GM12878 (cell line): ENCODE data around the gene RPS8. TPM values are rescaled to one million over a fixed set of nuclear protein-coding genes. Genes with fewer than 3 reads are reported as not detected.
A peak's percentile ranks its signal among the peaks of the same experiment; 100 is the strongest.
"Not testable (repeated sequence)": the region's sequence is repeated elsewhere in the genome, so short reads cannot be mapped to it uniquely, and the experiment has no call there.

Experiments
- ATAC-seq: fragments of 200-7000 bp; cut with Tn5 transposase; 3 replicates; pipeline ENCODE4 v1.9.1; 2020; ENCODE audit warnings: mild to moderate bottlenecking, moderate library complexity
- BruUV-seq: library from RNA; stranded (reverse); fragments of 400-500 nt; replicated peaks from 2 replicates; lab custom pipeline; 2021; lab: Mats Ljungman, UMichigan
- CTCF ChIA-PET: fragments of 300-600 bp; sonication (Branson Sonifier 250); formaldehyde crosslinking; extraction: SDS; loops from one replicate; lab custom pipeline; 2021; ENCODE audit warnings: inconsistent platforms; lab: Yijun Ruan, JAX
- POLR2A ChIA-PET: fragments of 350-600 bp; formaldehyde crosslinking; extraction: SDS; loops from one replicate; lab custom pipeline; 2021; ENCODE audit warnings: inconsistent platforms; lab: Charles Lee
- RAD21 ChIA-PET: fragments of 300-600 bp; sonication (Branson Sonifier 250); formaldehyde crosslinking; loops from one replicate; lab custom pipeline; 2023; ENCODE audit warnings: antibody characterized with exemption; ENCODE audit not compliant: unreplicated experiment; lab: Charles Lee
- SMC1A ChIA-PET: fragments of 300-600 bp; sonication (Branson Sonifier 250); formaldehyde crosslinking; loops from one replicate; lab custom pipeline; 2023; ENCODE audit not compliant: unreplicated experiment, uncharacterized antibody; lab: Charles Lee
- DNase-seq: peaks from one replicate; pipeline ENCODE4 v3.0.0-alpha.2; 2011; ENCODE audit warnings: low read depth, low spot score
- FAIRE-seq: peaks from 3 replicates; lab custom pipeline; 2011; peaks lifted over from hg19 to GRCh38; lab: Jason Lieb, UNC
- H2AFZ ChIP-seq: 2 replicates; pipeline ENCODE4 v1.6.0; 2011; ENCODE audit warnings: low read depth, low read length, control low read depth; ENCODE audit not compliant: control insufficient read depth
- H3K27ac ChIP-seq: 2 replicates; pipeline ENCODE4 v1.5.1; 2011; ENCODE audit warnings: control low read depth; ENCODE audit not compliant: control insufficient read depth, insufficient read depth
- H3K27me3 ChIP-seq, 2 experiments: replicated peaks in 1 of 2; 2 replicates each; pipeline versions ENCODE4 v1.6.0 to v1.6.1; 2011; ENCODE audit warnings: low read length in 1 of 2; ENCODE audit not compliant: control insufficient read depth in 2 of 2, insufficient read depth in 2 of 2
- H3K36me3 ChIP-seq, 2 experiments: 2 replicates each; pipeline ENCODE4 v1.5.1; 2011; ENCODE audit warnings: low read length in 1 of 2; ENCODE audit not compliant: control insufficient read depth in 2 of 2, insufficient read depth in 2 of 2
- H3K4me1 ChIP-seq: 2 replicates; pipeline ENCODE4 v1.6.1; 2011; ENCODE audit warnings: mild to moderate bottlenecking, low read length, moderate library complexity, mixed read lengths; ENCODE audit not compliant: control insufficient read depth, insufficient read depth
- H3K4me2 ChIP-seq: 2 replicates; pipeline ENCODE4 v1.6.0; 2011; ENCODE audit warnings: control low read depth; ENCODE audit not compliant: control insufficient read depth, insufficient read depth
- H3K4me3 ChIP-seq: fragments of 200-600 bp; sonication (generic); 2 replicates; pipeline ENCODE4 v1.5.1; 2016
- H3K79me2 ChIP-seq: 2 replicates; pipeline ENCODE4 v1.6.0; 2011; ENCODE audit warnings: low read length; ENCODE audit not compliant: control insufficient read depth, insufficient read depth
- H3K9ac ChIP-seq: 2 replicates; pipeline ENCODE4 v1.8.0; 2011; ENCODE audit warnings: low read length, control low read depth, mixed read lengths; ENCODE audit not compliant: control insufficient read depth, insufficient read depth
- H3K9me3 ChIP-seq: replicated peaks from 3 replicates; pipeline ENCODE4 v1.5.1; 2011; ENCODE audit warnings: mild to moderate bottlenecking, low read length; ENCODE audit not compliant: control insufficient read depth, insufficient read depth
- H4K20me1 ChIP-seq: 2 replicates; pipeline ENCODE4 v1.6.0; 2011; ENCODE audit not compliant: control insufficient read depth, insufficient read depth
- BACH1 ChIP-seq: fragments of 450-650 bp; IDR thresholded peaks from 2 replicates; pipeline ENCODE4 v1.6.1; 2017; ENCODE audit warnings: mild to moderate bottlenecking, borderline replicate concordance
- CBX5 ChIP-seq: sonication (generic); IDR thresholded peaks from 2 replicates; pipeline ENCODE4 v1.6.1; 2016; ENCODE audit warnings: low read depth, moderate library complexity, mild to moderate bottlenecking, inconsistent platforms
- CREB1 ChIP-seq: IDR thresholded peaks from 2 replicates; pipeline ENCODE4 v1.6.1; 2012; ENCODE audit warnings: low read depth, mild to moderate bottlenecking, inconsistent platforms
- MTA3 ChIP-seq: IDR thresholded peaks from 2 replicates; pipeline ENCODE4 v1.6.1; 2012; ENCODE audit warnings: low read length, inconsistent platforms, borderline replicate concordance
- POU2F2 ChIP-seq: IDR thresholded peaks from 3 replicates; pipeline ENCODE4 v1.6.1; 2011; ENCODE audit warnings: low read depth, mild to moderate bottlenecking, low read length, borderline replicate concordance
- YBX1 ChIP-seq: fragments of 450-650 bp; IDR thresholded peaks from 2 replicates; pipeline ENCODE4 v1.6.1; 2016; ENCODE audit warnings: antibody characterized with exemption
- ZNF217 ChIP-seq: fragments of 450-650 bp; IDR thresholded peaks from 2 replicates; pipeline ENCODE4 v1.6.1; 2017; ENCODE audit warnings: antibody characterized with exemption, mild to moderate bottlenecking
- ZNF24 ChIP-seq: fragments of 450-650 bp; IDR thresholded peaks from 2 replicates; pipeline ENCODE4 v1.6.1; 2017; ENCODE audit warnings: antibody characterized with exemption, mild to moderate bottlenecking
- ZNF622 ChIP-seq: fragments of 450-650 bp; IDR thresholded peaks from 2 replicates; pipeline ENCODE4 v1.6.1; 2017; ENCODE audit warnings: mild to moderate bottlenecking, inconsistent platforms
- WGBS: methylation state at CpG from one replicate; pipeline ENCODE4 v1.1.6; 2016; ENCODE audit warnings: low lambda C conversion rate; ENCODE audit not compliant: insufficient replicate concordance, insufficient coverage; ENCODE audit errors: missing lambda C conversion rate; 5-methylcytosine and 5-hydroxymethylcytosine counted together
- in situ Hi-C: fragments of 300-500 bp; cut with MboI; formaldehyde crosslinking; loops from 9 replicates; pipeline ENCODE4 v1.14.3; 2018; ENCODE audit warnings: mixed read lengths
- intact Hi-C: fragments of 100-400 bp; cut with micrococcal nuclease; formaldehyde crosslinking; loops from one replicate; pipeline ENCODE4 v1.14.2; 2022; ENCODE audit not compliant: unreplicated experiment
- polyA plus RNA-seq, 11 experiments: library from polyadenylated mRNA; depleted of rRNA in 4 of 11; unstranded in 6 of 11; stranded (reverse) in 5 of 11; fragments of >200 nt; fragmentation: Nextera tagmentation in 4 of 11; fragmentation: Illumina TruSeq in 1 of 11; extraction: Ambion mirVana in 4 of 11; extraction: Trizol in 1 of 11; gene quantifications; 1 replicate in 1 of 11; 2 replicates in 10 of 11; pipeline versions ENCODE4 v1.2.1 to v1.2.3, GENCODE V29; 2011 to 2016; ENCODE audit warnings: inconsistent platforms in 2 of 11, missing spikeins in 2 of 11, low read depth in 1 of 11
- total RNA-seq, 4 experiments: library from RNA; depleted of rRNA in 3 of 4; stranded (reverse); fragments of >200 nt in 3 of 4; fragmentation: Illumina TruSeq in 1 of 4; extraction: Trizol in 1 of 4; gene quantifications; 2 replicates each; pipeline versions ENCODE4 v1.2.1 to v1.2.3, GENCODE V29; 2013 to 2021

The RPS8 gene
- total and polyA plus RNA-seq, 10 of the 15 experiments (the other 5 are each of a cell fraction or from before 2014, with no cell fraction given) = 1,296 to 3,461 (median 2,877) TPM

GRCh38 chr1:44733784-44734183 is 41.6 kb upstream of the RPS8 start:
- Histone ChIP-seq H2AFZ (no peak overlapping the region), H4K20me1 (no peaks in the 10 kb centered on the region), H3K4me1 (peaks cover 14% of the 10 kb centered on the region), H3K4me3 (no peak overlapping the region), H3K4me2 (no peak overlapping the region), H3K36me3 (no peaks in the 10 kb centered on the region), H3K27ac (no peak overlapping the region), H3K9me3 (no peaks in the 10 kb centered on the region), H3K27me3 (no peaks in the 10 kb centered on the region), H3K9ac (no peak overlapping the region), H3K79me2 (no peaks in the 10 kb centered on the region)
- no TSS peak for BruUV-seq
- WGBS = 48% methylated on average over 1 of the region's 1 CpG
- POLR2A ChIA-PET = interaction anchor here (1.0 to 6.6 kb wide), 2 partner anchors 15 to 66 kb away, joined by 5 to 110 read pairs; partner anchors contain the start of gene PLK3
- RAD21 ChIA-PET = no interaction called here
- no peak for TF ChIP-seq CREB1
- no peak for TF ChIP-seq BACH1
- no peak for TF ChIP-seq CBX5
- TF ChIP-seq ZNF24 = no peak
- no peak for TF ChIP-seq ZNF217
- TF ChIP-seq ZNF622 = no peak
- TF ChIP-seq MTA3 = no peak
- TF ChIP-seq POU2F2 = no peak
- DNase-seq (no peak), FAIRE-seq (no peak), ATAC-seq (no peak)
- in situ Hi-C loops = loop anchor here (5.0 to 10.0 kb wide), 2 partner anchors 74 to 761 kb away; partner anchors contain the start of genes BTBD19, DYNLT4 and TESK2
- SMC1A ChIA-PET = interaction anchor here (0.7 to 7.8 kb wide), 5 partner anchors 10 to 273 kb away, joined by 3 to 73 read pairs (median 7); no protein-coding TSS in a partner anchor
- CTCF ChIA-PET = interaction anchor here (1.5 to 8.9 kb wide), 3 partner anchors 14 to 51 kb away, joined by 3 to 175 read pairs (median 40); no protein-coding TSS in a partner anchor
- intact Hi-C loops = loop anchor here (5.0 kb wide), 1 partner anchor 279 kb away; the partner anchor contains the start of genes HECTD3 and UROD

DNA sequence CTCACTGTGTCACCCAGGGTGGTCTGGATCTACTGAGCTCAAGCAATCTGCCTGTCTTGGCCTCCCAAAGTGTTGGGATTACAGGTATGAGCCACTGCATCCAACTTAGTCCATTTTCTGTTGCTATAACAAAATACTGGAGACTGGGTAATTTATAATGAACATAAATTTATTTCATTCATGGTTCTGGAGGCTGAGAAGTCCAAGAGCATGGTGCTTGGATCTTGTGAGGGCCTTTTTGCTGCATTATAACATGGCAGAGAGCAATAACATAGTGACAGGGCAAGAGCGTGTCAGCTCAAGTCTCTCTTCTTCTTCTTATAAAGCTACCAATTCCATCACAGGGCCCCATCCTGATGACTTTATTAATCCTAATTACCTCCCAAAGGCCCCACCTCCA is 39.3 kb upstream of the RPS8 start:
- RAD21 ChIA-PET = no interaction called here

GRCh38 chr1:44738953-44739306 is 36.4 kb upstream of the RPS8 start:
- H3K9ac ChIP-seq = peak overlapping the region; percentile 83
- in situ Hi-C loops = loop anchor here (10.0 kb wide), 1 partner anchor 756 kb away; the partner anchor contains the start of gene TESK2
- peak overlapping the region; percentile 96 for H3K27ac ChIP-seq

More for the DNA sequence above, 39.3 kb upstream of the RPS8 start:
- Histone ChIP-seq H3K79me2 (peaks cover 17% of the 10 kb centered on the region), H3K4me2 (no peak overlapping the region)
- no peak for TF ChIP-seq YBX1
- TF ChIP-seq, all 136 proteins: peak for 0
- SMC1A ChIA-PET = interaction anchor here (1.0 kb wide), 1 partner anchor 14 kb away, joined by 3 read pairs; no protein-coding TSS in a partner anchor
- WGBS = 93% methylated on average over 1 of the region's 1 CpG
- no peak overlapping the region for H3K27ac ChIP-seq
- POLR2A ChIA-PET = interaction anchor here (0.6 to 1.1 kb wide), 3 partner anchors 31 to 737 kb away, joined by 3 read pairs; partner anchors contain the start of gene HECTD3
- no peaks in the 10 kb centered on the region for H4K20me1 ChIP-seq
- no peaks in the 10 kb centered on the region for H3K36me3 ChIP-seq
- no TSS peak for BruUV-seq
- H3K4me3 ChIP-seq = no peak overlapping the region
- FAIRE-seq (no peak), ATAC-seq (no peak), DNase-seq (no peak)
- no peaks in the 10 kb centered on the region for H3K27me3 ChIP-seq
- H3K9ac ChIP-seq = no peak overlapping the region
- no peak overlapping the region for H2AFZ ChIP-seq
- in situ Hi-C loops = loop anchor here (10.0 kb wide), 1 partner anchor 759 kb away; the partner anchor contains the start of gene TESK2
- intact Hi-C loops = no loop called here
- CTCF ChIA-PET = interaction anchor here (0.8 to 1.0 kb wide), 2 partner anchors 51 to 278 kb away, joined by 3 read pairs; no protein-coding TSS in a partner anchor
- H3K9me3 ChIP-seq = no peaks in the 10 kb centered on the region
- H3K4me1 ChIP-seq = peaks cover 11% of the 10 kb centered on the region

More at GRCh38 chr1:44738953-44739306, 36.4 kb upstream of the RPS8 start:
- H3K36me3 ChIP-seq, intact Hi-C loops, DNase-seq, H4K20me1 ChIP-seq, FAIRE-seq, H3K9me3 ChIP-seq, SMC1A ChIA-PET, ATAC-seq, H3K27me3 ChIP-seq, RAD21 ChIA-PET, H3K4me1 ChIP-seq: not testable (repeated sequence)
- CTCF ChIA-PET = interaction anchor here (1.9 kb wide), 1 partner anchor 8 kb away, joined by 9 read pairs; the partner anchor contains the start of gene RNU5D-1
- H3K4me2 ChIP-seq = peak overlapping the region; percentile 60
- peak overlapping the region; percentile 75 for H3K4me3 ChIP-seq
- whole genome bisulfite sequencing = no CpG with 5 or more reads among the region's 1 CpG
- H3K79me2 ChIP-seq = peaks cover 36% of the 10 kb centered on the region
- POLR2A ChIA-PET = interaction anchor here (1.5 to 1.9 kb wide), 2 partner anchors 70 to 273 kb away, joined by 4 to 5 read pairs; no protein-coding TSS in a partner anchor
- H2AFZ ChIP-seq = peak overlapping the region; percentile 98
- BruUV-seq = TSS peak; percentile 100
